Fibroblast of lung (primary cell): ENCODE measurements around the gene METRNL.
"Not testable (repeated sequence)": the region's sequence is repeated elsewhere in the genome, so short reads cannot be mapped to it uniquely, and the experiment has no call there.

Experiments used
- EZH2 ChIP-seq: IDR thresholded peaks from 2 replicates; pipeline ENCODE4 v1.5.1; 2012; ENCODE audit warnings: low read length, control low read depth, mild to moderate bottlenecking; ENCODE audit errors: missing control alignments
- TF ChIP-seq, protein P1 (sequence below), 2 donors: IDR thresholded peaks in 1 of 2; conservative IDR thresholded peaks in 1 of 2; 1 replicate in 1 of 2; 2 replicates in 1 of 2; pipeline ENCODE4 v1.5.1; 2011 to 2012; ENCODE audit warnings: low read length in 2 of 2, control low read depth in 1 of 2, inconsistent platforms in 1 of 2, low read depth in 1 of 2, mild to moderate bottlenecking in 1 of 2

DNA sequence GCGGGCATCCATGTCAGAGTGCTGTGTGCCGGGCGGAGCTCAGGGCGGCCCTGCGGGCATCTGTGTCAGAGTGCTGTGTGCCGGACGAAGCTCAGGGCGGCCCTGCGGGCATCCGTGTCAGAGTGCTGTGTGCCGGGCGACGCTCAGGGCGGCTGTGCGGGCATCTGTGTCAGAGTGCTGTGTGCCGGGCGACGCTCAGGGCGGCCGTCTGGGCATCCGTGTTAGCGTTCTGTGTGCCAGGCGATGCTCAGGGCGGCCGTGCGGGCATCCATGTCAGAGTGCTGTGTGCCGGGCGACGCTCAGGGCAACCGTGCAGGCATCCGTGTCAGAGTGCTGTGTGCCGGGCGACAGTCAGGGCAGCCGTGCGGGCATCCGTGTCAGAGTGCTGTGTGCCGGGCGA lies 55.0 kb downstream of the METRNL start:
- TF ChIP-seq, protein P1, sequence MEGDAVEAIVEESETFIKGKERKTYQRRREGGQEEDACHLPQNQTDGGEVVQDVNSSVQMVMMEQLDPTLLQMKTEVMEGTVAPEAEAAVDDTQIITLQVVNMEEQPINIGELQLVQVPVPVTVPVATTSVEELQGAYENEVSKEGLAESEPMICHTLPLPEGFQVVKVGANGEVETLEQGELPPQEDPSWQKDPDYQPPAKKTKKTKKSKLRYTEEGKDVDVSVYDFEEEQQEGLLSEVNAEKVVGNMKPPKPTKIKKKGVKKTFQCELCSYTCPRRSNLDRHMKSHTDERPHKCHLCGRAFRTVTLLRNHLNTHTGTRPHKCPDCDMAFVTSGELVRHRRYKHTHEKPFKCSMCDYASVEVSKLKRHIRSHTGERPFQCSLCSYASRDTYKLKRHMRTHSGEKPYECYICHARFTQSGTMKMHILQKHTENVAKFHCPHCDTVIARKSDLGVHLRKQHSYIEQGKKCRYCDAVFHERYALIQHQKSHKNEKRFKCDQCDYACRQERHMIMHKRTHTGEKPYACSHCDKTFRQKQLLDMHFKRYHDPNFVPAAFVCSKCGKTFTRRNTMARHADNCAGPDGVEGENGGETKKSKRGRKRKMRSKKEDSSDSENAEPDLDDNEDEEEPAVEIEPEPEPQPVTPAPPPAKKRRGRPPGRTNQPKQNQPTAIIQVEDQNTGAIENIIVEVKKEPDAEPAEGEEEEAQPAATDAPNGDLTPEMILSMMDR (conservative IDR thresholded peaks at IDR 0.05 in 1 of 2, IDR thresholded peaks at IDR 0.05 in 1 of 2; ENCODE audit: low read depth in 1 of 2, low read length in 2 of 2): not testable (repeated sequence)
- not testable (repeated sequence) for TF ChIP-seq EZH2
